Left renal pelvis (tissue), 4 donors: ENCODE measurements around the gene RREB1. TPM values are rescaled to one million over a fixed set of nuclear protein-coding genes. Genes with fewer than 3 reads are reported as not detected.
A peak's percentile ranks its signal among the peaks of the same experiment; 100 is the strongest.
"Not testable (repeated sequence)": the region's sequence is repeated elsewhere in the genome, so short reads cannot be mapped to it uniquely, and the experiment has no call there.

Experiments
- DNase-seq, 4 donors: peaks; one replicate each; pipeline ENCODE4 v3.0.0-alpha.2; 2013; ENCODE audit warnings: low read depth in 4 of 4, low spot score in 3 of 4
- polyA plus RNA-seq, 4 donors: library from polyadenylated mRNA; unstranded; fragments of 120-200 nt; gene quantifications; one replicate each; pipeline ENCODE4 v1.2.1, GENCODE V29; 2013; ENCODE audit not compliant: insufficient read length in 4 of 4

Gene RREB1
- polyA plus RNA-seq, 4 donors, result 12.6 to 24.9 (median 21.6) TPM

DNA sequence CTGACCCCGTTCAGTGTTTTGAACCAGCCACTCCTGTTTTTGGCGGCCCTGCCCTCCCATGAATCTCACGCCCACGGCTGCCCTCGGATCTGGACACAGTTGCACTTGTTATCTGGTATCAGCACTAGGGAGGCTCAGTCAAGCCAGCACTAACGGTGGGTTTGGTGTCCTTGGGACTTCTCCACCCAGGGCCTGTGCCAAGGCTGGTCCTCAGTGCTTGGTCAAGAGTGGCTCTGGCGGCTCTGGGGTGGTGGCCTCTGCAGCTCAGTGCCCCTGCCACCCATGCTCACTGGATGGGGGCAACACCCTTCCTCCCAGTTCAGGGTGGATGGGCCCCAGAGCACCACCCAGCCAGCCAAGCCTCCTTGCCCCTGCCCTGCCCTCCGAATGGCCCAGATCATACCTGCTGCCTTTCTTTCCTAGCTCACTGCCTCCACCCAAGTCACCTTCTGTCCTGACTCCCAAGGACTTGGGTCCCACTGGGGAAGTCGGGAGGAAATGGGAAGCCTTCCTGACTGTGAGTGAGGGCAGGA lies 150.5 kb downstream of the RREB1 start:
- DNase-seq, result no peak

DNA sequence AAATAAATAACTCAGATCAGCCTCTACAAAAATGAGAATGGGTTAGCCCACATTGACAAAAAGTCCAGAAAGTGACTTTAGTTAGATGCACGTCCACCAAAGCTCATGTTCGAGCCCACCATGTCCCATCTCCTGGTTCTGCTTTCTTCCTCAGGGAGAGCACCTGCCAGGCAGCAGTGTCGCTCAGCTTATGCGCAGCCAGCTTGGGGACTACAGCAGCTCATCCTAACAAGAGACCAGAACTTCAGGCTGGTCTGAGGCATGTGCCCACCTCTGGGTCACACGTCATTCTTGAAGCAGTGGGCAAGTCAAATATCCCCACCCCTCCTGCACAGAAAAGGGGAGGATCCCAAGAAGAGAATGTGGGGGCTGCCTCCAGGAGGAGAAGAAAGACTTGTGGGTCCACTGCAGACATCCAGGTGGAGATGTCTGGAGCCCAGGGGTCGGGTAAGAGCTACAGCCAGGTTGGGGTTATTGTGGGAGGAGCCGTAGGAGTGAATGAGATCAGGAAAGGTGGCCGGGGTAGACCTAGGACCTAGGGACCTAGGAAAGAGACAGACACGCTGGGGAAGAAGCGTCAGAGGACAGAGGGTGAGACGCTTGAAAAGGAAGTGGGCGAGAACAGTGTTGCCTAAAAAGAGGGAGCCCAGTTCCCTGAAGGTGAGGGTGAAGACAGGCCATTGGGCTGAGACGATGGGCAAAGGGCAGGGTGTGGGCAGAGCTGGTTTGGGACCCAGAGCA lies 152.7 kb downstream of the RREB1 start:
- no peak for DNase-seq

DNA sequence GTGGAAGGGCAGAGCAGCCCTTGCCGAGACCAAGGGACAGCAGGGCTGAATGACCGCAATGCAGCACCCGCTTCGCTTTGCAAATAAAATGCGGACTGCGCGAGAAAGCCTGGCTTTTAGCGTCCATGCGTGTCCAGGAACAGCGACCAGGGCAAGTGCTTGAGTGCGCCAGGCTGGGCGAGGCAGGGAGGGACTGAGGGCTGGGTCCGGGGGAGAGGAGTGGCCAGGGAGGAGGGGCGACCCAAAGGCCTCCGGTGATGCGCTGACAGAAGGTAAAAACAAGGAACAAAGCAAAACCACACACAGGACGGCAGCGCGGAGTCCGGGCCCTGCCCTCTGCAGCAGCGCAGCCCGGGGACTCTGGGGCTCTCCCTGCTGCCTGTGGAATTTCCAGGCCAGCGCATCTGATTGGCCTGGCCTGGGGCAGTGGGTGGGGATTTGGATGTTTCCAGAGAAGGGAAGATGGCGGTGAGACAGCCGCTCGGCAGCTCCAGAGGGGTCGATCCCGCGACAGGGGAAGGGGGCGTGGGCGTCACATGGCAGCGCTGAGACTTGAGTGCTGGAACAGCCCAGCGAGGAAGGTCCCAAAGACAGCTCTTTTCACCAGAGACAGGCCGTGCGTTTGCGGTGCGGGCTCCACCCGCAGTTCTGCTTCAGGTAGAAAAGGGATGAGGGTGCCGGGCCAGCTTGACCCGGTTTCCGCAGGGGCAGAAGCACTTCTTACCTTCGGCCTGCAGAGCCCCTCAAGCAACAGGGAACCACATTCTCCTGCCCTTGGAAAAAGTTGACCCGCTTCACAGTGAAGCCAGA lies 153.5 kb downstream of the RREB1 start:
- DNase-seq, result peak in 3 of 4 donors; percentile 72 to 79 (median 77)

DNA sequence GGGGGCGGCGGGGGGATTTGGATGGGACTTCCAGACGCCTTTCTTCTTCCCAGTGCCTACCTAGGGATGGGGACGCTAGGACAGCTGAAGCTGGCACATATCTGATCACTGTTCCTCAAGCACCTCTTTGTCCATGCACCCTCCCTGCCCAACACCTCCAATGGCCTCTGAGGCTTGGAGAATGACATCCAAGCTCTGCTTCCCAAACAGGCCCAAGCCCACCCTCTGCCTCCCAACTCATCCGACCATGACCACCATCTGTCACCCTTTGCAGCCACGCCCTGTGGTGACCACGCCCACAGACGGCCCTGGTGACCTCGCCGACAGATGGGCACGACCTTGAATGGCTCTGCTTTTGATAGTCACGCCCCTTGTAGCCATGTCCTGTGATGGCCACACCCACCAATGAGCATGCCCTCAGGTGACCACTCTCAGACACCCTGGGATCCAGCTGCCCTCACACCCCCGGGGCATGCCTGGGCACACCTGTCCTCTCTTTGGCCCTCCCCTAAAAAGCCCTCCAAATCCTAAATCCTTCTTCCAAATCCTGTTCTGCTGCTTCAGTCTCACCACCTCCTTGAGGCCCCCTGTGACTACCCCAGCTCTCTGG lies 154.2 kb downstream of the RREB1 start:
- no peak for DNase-seq

DNA sequence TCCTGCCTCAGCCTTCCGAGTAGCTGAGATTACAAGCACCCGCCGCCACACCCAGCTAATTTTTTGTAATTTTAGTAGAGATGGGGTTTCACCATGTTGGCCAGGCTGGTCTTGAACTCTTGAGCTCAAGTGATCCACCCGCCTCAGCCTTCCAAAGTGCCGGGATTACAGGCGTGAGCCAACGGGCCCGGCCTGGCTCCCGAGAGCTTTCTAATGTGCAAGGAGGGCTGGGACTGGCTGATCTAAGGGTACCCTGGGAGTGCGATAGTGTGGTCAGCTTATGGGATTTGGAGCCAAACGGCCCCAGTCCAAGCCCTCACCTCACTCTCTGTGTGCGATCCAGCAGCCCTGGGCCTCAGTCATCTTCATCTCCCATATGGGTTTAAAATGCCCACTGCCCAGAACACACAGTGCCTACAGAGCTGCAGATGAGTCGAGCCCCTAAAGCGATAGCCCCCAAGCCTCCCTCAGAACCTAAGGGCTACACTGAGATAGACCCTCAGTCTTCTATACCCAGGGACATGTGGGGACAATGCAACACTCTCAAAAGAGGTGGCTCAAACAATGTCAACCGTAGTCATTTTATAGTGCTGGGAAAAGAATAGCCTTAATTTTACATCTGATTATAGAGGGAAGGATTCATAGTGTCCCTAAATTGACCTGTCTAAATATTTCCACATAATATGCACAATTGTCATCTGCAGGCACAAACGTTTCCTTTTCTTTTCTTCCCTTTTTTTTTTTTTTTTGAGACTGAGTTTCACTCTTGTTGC lies 155.2 kb downstream of the RREB1 start:
- DNase-seq, result no peak

DNA sequence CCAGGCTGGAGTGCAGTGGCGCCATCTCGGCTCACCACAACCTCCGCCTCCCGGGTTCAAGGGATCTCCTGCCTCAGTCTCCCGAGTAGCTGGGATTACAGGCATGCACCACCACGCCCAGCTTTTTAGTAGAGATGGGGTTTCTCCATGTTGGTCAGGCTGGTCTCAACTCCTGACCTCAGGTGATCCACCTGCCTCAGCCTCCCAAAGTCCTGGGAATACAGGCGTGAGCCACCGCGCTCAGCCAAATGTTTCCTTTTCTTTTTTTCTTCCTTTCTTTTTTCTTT lies 155.7 kb downstream of the RREB1 start:
- DNase-seq, result not testable (repeated sequence)

DNA sequence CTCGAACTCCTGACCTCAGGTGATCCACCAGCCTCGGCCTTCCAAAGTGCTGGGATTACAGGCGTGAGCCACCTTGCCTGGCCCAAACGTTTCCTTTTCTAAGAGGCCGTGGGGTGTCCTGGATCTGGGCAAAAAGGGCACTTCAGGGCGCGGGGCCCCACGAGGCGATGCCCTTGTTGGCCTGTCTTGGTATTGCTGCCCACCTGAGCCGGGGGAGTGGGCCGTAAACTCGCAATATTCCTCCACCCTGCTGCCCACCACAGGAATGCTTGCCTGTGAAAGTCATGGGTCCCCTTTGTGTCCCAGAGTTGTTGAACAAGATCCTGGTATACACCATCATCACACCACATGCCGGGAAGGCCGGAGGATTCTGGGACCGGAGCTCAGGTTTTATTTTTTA lies 156.3 kb downstream of the RREB1 start:
- no peak for DNase-seq

DNA sequence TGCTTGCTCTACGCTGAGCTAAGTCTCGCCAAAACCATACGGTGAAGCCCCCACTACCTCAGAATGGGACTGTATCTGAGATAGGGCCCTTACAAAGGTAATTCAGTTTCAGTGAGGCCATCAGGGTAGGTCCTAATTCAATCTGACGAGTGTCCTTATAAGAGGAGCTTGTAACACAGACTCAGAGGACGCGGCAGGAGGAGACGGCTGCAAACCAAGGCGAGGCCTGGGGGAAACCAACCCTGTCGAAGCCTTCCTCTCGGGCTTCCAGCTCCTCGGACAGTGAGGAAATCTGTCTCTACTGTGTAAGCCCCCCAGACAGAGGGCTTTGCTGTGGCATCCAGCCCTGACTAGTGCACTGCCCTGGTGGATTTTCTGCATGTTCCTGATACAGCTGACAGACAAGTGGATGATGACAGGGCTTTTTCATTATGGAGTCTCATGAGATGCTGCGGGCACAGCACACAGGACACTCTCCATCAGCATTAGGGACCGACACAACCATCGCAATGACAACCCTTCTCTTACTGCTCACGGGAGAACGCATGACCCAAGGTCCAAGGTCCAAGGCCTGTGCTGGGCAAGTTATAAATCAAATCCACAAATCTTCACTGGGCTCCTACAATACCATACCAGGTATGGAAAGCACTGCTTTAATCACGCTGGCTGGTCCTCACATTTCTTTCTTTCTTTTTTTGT lies 157.1 kb downstream of the RREB1 start:
- no peak for DNase-seq

DNA sequence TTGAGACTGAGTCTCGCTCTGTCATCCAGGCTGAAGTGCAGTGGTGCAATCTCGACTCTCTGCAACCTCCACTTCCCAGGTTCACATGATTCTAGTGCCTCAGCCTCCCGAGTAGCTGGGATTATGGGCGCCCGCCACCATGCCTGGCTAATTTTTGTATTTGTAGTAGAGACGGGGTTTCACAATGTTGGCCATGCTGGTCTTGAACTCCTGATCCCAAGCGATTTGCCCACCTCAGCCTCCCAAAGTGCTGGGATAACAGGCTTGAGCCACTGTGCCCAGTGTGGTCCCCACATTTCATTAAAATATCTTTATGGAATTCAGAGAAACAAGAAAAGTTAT lies 157.6 kb downstream of the RREB1 start:
- not testable (repeated sequence) for DNase-seq

DNA sequence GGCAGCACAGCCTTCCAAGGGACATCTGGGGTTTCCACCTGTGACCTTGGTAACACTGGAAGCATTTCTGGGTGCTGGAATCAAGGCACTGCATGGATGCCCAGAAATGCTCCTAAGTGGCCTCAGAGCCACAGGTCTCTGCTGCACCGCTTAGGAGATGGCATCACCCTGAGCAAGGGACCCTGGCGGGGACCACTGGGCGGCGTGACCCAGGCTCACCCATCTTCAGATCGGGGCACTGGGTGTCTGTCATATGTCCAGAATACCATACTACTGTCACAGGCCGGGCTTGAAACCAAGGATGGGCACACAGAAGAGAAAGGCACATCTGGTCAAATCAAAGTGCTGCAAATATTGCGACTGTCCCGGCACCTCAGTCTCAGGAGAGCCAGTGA lies 159.3 kb downstream of the RREB1 start:
- no peak for DNase-seq

DNA sequence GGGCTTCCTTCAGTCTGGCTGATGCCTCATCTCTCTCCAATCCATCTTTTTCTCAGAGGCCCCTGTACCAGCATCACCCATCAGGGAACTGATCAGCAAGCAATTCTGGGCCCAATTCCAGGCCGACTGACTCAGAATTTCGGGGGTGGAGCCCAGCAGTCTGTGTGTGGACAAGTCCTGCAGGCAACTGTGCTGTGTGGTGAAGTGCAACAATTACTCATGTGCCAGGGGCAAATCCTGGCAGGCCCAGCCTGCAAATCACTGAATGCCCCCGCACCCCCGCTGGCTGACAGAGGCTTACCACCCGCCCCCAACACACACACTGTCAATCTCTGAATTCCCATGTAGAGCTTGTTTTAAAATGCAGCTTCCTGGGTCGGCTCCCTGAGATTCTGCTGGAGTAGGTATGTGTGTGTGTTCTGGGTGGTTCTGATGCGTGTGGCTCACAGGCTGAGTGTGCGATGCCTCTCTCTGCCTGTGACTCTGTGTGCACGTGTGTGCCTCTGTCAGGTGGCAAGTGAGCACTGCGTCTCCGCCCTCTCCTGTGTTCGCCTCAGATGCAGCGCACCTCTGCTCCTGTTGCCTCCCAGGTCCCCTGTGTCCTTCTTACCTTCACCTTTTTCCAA lies 159.8 kb downstream of the RREB1 start:
- no peak for DNase-seq

DNA sequence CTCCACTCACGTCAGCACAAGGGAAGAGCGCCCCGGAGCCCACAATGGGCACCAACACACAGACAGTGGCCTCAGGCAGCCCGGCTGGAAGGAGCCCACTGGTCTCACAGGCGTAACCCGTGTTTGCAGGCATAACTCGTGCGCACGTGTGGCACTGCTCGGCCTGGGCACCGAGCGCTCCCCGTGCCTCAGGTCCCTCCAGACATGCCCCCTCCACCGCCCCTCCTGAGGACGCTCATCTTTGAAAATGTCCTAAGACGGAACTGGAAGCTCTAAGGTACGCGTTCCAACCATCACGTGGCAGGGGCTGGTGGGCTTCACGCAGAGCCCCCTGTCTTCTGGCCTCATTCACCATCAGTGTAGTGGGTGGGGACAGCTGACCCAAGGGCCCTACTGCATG lies 160.6 kb downstream of the RREB1 start:
- no peak for DNase-seq

DNA sequence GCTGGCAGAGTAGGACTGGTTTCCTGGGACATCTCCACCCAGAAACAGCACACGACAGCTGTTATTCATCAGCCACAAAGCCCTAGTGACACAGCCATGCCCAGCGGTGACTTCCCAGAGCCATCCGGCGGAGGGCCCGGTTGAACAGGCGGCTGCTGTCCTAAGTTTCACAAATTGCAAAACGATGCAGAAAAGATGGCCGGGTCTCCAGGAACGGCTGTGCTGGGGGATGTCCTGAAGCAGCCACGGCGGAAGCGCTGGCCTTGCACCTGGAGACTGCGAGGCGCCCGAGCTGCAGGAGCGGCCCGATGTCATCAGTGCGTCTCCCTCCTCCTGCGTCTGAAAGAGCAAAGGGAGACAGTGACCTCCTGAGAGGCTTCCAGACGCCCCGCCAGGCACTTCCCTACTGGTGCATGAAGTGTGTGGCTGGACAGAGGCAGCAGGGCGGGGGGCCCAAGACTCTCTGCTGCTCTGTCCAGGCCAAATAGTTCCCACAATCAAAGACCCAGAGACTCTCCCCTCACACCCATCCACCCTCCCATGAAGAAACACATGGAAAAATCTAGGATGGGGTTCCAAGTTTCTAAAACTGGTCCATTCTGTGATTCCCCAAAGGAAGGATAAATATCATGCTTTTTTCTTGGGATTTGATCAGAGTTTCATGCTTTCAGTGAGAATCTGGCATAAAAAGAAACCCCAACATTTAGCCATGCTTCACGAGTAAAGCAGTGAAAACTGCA lies 161.2 kb downstream of the RREB1 start:
- no peak for DNase-seq

DNA sequence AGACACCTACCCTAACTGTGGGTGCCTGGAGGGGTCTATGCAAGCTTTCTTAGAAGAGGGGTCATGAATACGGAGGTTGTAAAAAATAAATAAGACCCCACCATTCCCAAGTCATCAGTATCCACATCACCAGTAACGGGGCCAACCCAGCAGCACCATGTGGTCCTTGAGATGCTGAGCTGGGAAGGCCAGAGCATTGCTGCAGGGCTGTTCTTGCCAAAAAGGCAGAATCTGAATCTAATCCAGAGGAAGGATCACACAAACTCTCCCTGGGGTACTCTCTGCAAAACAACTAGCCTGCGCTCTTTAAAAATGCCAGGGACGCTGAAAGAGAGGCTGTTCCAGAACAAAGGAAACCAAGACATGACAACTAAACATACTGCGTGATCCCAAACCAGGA lies 162.1 kb downstream of the RREB1 start:
- no peak for DNase-seq

DNA sequence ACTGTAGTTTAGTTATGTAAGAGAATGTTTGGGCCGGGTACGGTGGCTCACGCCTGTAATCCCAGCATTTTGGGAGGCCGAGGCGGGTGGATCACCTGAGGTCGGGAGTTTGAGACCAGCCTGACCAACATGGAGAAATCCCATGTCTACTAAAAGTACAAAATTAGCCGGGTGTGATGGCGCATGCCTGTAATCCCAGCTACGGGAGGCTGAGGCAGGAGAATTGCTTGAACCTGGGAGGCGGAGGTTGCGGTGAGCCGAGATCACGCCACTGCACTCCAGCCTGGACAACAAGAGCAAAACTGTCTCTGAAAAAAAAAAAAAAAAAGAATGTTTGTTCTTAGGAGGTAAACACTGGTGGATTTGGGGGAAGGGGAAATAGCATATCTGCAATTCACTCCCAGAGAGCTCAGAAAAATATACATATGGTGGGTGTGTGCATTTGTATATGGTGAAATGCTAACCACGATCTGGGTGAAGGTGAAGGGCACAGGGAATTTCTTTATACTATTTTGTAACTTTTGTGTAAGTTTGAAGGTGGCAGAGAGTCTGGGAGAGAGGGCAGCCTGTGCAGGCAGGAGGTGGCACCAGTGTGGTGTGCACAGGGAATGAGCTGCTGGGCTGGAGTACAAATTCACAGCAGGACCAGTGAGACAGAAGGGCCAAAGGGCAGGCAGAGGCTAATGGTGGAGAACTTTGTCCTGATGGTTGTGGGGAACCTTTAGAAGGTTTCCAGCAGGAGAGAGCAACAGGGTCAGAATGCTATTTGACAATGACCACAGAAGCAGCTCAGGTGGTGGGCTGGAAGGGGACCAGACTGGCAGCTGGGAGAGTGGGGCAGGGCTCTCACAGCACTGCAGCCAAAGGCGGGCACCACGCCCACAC lies 162.8 kb downstream of the RREB1 start:
- no peak for DNase-seq

DNA sequence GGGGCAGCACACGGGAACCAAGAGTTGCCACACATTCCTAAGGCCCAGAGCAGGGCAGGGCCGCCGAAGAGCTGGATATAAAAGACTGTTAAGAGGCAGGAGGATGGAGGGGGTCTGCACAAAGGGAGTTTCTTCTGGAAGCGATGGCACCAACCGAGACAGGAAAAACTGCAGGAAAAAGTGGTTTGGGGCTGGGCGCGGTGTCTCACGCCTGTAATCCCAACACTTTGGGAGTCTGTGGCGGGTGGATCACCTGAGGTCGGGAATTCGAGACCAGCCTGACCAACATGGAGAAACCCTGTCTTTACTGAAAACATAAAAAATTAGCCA lies 163.4 kb downstream of the RREB1 start:
- no peak for DNase-seq

DNA sequence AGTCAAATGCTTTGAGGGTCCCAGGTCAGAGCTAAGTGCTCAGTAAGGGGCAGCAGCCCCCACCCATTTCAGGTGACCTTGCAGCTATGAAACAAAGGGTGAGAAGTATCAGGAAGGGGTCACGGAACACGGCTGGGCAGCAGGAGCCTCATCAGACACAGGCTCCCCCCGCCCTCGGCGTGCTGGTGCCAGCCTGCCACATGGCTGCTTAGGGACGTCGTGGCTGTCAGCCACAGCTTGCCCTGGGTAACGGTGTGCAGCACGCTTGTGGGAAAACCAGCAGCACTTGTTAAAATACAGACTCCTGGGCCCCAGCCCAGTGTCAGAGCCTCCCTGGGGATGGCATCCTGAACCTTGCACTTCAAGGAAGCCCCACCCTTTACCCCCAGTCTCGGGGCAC lies 165.9 kb downstream of the RREB1 start:
- no peak for DNase-seq

DNA sequence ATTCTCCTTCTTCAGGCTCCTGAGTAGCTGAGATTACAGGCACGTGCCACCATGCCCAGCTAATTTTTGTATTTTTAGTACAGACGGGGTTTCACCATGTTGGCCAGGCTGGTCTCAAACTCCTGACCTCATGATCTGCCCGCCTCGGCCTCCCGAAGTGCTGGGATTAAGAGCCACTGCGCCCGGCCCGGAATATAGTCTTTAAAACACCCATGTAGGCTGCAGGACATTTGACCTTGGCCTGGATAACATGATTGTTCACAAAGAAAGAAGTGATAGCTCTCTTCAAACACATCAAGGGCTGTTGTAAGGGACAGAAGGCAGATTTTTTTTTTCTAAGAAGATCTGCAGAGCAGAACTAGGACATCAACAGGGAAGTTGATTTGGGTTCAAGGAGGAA lies 166.8 kb downstream of the RREB1 start:
- not testable (repeated sequence) for DNase-seq

DNA sequence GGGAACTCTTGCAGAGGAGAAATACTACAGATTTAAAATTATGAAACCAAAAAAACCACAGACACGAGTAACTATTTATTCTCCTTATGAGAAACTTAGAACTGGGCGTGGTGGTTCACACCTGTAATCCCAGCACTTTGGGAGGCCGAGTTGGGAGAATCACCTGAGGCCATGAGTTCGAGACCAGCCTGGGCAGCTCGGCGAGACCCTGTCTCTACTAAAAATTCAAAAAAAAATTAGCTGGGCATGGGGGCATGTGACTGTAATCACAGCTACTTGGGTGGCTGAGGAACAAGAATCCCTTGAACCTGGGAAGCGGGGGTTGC lies 168.4 kb downstream of the RREB1 start:
- no peak for DNase-seq
